Activated naive CD8-positive, alpha-beta T cell (primary cell): Measurements from ENCODE around the gene DUSP3.

Source experiments
- H3K27ac Mint-ChIP-seq: one replicate; pipeline ENCODE4 v1.8.0; 2021; ENCODE audit warnings: mixed read lengths
- H3K27me3 Mint-ChIP-seq: one replicate; pipeline ENCODE4 v1.8.0; 2021; ENCODE audit warnings: mixed read lengths
- H3K36me3 Mint-ChIP-seq: one replicate; pipeline ENCODE4 v1.8.0; 2021; ENCODE audit warnings: mixed read lengths
- H3K4me1 Mint-ChIP-seq: one replicate; pipeline ENCODE4 v1.8.0; 2021; ENCODE audit warnings: low read depth, mixed read lengths
- H3K4me3 Mint-ChIP-seq: one replicate; pipeline ENCODE4 v1.8.0; 2021; ENCODE audit warnings: mild to moderate bottlenecking, mixed read lengths
- H3K9me3 Mint-ChIP-seq: one replicate; pipeline ENCODE4 v1.8.0; 2021; ENCODE audit warnings: low read depth, mixed read lengths

DUSP3 gene

DNA sequence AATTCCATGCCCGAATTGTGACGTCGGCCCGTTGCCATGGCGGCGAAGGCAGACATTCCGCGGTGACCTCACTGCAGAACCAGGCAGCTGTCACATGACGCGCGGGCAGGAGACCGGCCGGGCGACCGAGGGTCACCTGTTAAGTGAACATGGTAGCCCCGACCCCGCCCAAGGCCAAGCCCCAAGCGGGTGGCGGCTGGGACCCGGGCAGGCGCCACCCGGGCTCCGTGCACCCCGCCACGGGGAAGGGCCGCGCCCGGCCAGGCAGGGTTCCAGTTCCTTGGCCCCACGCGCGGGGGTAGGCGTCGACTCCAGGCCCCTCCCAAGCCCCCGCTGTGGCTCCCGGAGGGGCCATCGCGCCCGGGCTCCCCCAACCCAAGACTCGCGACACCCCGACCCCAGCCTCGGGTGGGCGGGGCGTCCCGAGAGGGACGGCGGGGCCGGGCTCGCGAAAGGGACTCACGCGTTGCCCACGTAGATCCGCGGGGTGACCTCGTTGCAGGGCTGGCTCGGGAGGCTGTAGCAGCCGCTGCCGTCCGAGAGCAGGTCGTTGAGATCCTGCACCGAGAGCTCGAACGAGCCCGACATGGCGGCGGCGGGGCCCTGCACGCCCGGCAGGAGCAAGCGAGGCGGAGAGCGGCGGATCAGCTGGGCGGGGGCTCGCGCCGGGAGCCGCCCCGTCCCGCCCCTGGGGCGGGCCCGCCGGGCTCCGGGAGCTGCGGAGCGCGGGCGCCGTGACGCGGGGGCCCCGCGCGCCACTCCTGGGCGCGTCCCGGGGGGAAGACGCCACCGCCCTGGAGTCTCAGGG, at the start of gene DUSP3:
DUSP3 (minus strand) TSS at position 641 of the 808 bp plus-strand sequence; CDS start at position 588, 53 bp downstream.
- H3K27ac Mint-ChIP-seq: peak within 1 kb of the TSS; percentile 50
- peaks cover 17% of the 10 kb centered on the region for H3K27me3 Mint-ChIP-seq

DNA sequence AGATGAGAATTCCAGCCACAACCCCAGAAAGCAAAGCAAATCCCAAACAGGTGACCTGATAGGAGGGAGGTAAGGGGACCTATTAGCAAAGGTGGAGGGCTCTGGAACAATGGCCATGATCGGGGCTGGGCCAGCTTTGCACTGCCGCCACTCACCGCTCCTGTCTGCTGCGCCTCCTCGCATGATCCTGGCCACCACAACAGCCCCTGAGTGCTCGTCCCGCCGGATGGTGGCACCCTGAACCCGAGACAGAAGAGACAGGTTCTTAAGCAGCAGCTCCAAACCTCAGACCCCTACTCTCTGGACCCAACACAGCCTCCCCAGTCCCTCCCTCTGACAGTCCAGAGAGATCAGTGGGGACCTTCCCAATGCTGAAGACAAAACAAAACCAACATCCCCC, 48.8 kb upstream of the DUSP3 start:
- Mint-ChIP-seq H3K27me3 (no peaks in the 10 kb centered on the region), H3K36me3 (no peaks in the 10 kb centered on the region), H3K9me3 (no peaks in the 10 kb centered on the region), H3K27ac (no peak overlapping the region), H3K4me3 (no peak overlapping the region), H3K4me1 (peaks cover 8% of the 10 kb centered on the region)

More for the DNA sequence above, at the start of gene DUSP3:
- Mint-ChIP-seq H3K9me3 (no peaks in the 10 kb centered on the region), H3K4me1 (peaks cover 10% of the 10 kb centered on the region), H3K4me3 (peak within 1 kb of the TSS; percentile 85), H3K36me3 (peaks cover under 1% of the 10 kb centered on the region)

- H3K4me3 Mint-ChIP-seq: no peak overlapping the region
- H3K36me3 Mint-ChIP-seq: no peaks in the 10 kb centered on the region
- no peaks in the 10 kb centered on the region for H3K27me3 Mint-ChIP-seq
- no peak overlapping the region for H3K27ac Mint-ChIP-seq
- H3K4me1 Mint-ChIP-seq: peaks cover 2% of the 10 kb centered on the region
- no peaks in the 10 kb centered on the region for H3K9me3 Mint-ChIP-seq
Observed at GRCh38 chr17:43826206-43826605, 47.4 kb upstream of the DUSP3 start.

GRCh38 chr17:43825567-43825966, 46.8 kb upstream of the DUSP3 start:
- H3K27me3 Mint-ChIP-seq: no peaks in the 10 kb centered on the region
- no peaks in the 10 kb centered on the region for H3K9me3 Mint-ChIP-seq
- H3K4me1 Mint-ChIP-seq: no peaks in the 10 kb centered on the region
- no peak overlapping the region for H3K27ac Mint-ChIP-seq
- H3K4me3 Mint-ChIP-seq: no peak overlapping the region
- no peaks in the 10 kb centered on the region for H3K36me3 Mint-ChIP-seq

DNA sequence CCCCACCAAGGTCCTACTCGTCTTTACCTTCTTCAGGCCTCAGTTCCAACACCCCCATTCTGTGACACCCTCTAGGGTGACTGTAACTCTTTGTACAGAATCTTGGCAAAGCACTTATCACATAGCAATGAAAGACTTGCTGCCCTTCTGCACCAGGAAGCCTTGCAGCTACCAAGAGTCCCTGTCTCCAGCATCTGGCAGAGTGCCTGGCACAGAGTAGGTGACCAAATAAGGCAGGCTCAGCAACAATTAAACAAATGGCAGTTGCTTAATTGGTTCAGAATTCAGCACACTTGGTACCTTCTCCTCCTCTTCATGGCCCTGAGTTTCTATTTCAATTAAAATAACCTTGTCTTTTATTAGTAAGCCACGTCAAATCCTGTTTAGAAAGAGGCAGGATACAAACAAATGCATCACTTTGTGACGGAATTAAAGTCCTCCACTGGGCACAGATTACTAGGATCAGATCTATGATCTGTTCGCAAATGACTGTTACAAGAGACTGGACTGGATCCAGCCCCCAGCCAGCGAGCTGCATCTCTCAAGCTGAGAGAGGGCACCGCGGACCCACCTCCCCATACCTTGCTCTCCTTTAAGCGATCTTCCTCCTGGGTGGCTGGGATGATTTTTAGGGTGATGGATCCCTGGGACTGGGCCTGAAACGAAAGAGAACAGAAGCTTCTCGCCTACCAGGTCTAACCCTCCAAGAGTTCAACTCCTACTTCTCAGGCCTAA, 44.7 kb upstream of the DUSP3 start:
- no peaks in the 10 kb centered on the region for H3K4me1 Mint-ChIP-seq
- H3K27me3 Mint-ChIP-seq: no peaks in the 10 kb centered on the region
- no peaks in the 10 kb centered on the region for H3K9me3 Mint-ChIP-seq
- H3K27ac Mint-ChIP-seq: no peak overlapping the region
- H3K4me3 Mint-ChIP-seq: no peak overlapping the region
- no peaks in the 10 kb centered on the region for H3K36me3 Mint-ChIP-seq

- no peak overlapping the region for H3K27ac Mint-ChIP-seq
- H3K36me3 Mint-ChIP-seq: no peaks in the 10 kb centered on the region
- H3K4me3 Mint-ChIP-seq: no peak overlapping the region
- no peaks in the 10 kb centered on the region for H3K4me1 Mint-ChIP-seq
- H3K9me3 Mint-ChIP-seq: no peaks in the 10 kb centered on the region
- H3K27me3 Mint-ChIP-seq: no peaks in the 10 kb centered on the region
Observed at GRCh38 chr17:43822570-43823190, 43.9 kb upstream of the DUSP3 start.

DNA sequence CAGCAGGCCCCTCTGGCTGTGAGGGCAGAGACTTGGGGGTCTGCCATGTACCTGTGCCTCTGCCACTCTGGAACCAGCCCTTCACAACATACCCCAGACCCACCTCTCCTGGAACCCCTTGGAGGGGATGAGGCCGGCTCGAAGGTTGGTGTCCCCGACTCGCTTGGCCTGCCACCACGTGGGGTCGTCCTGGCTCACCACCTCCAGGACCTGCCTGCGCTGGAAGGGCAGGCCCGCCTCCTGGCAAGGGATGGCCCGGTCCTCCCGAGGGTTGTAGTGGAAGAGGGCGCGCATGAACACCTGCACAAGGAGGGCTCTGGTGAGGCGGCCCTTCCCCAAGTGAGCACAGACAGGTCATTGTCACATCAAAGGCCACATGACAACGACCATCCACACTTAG, 42.0 kb upstream of the DUSP3 start:
- no peaks in the 10 kb centered on the region for H3K27me3 Mint-ChIP-seq
- no peak overlapping the region for H3K27ac Mint-ChIP-seq
- no peaks in the 10 kb centered on the region for H3K36me3 Mint-ChIP-seq
- no peak overlapping the region for H3K4me3 Mint-ChIP-seq
- H3K9me3 Mint-ChIP-seq: no peaks in the 10 kb centered on the region
- H3K4me1 Mint-ChIP-seq: no peaks in the 10 kb centered on the region

DNA sequence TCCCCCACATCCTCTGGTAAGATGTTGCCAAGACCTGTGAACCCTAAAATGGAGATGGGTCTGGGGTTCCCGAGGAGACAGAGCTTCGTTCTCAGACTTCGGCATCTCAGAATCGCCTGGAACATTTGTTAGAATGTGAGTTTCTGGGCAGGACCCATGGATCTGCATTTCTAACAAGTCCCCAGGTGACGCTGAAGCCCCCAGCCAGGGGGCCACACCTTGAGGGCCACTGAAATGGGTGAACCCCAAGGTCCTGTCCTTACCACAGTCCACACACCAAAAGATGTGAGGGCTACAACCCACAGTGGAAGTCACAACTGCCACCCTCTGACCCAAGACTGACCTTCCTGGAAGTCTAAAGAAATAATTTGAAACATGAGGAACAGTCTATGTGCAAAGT, 40.2 kb upstream of the DUSP3 start:
- Mint-ChIP-seq H3K36me3 (no peaks in the 10 kb centered on the region), H3K27ac (no peak overlapping the region), H3K4me3 (no peak overlapping the region), H3K4me1 (no peaks in the 10 kb centered on the region), H3K27me3 (no peaks in the 10 kb centered on the region), H3K9me3 (no peaks in the 10 kb centered on the region)

- Mint-ChIP-seq H3K4me3 (no peak overlapping the region), H3K27me3 (no peaks in the 10 kb centered on the region), H3K9me3 (no peaks in the 10 kb centered on the region), H3K4me1 (no peaks in the 10 kb centered on the region), H3K36me3 (no peaks in the 10 kb centered on the region), H3K27ac (no peak overlapping the region)
Observed at GRCh38 chr17:43817826-43818225, 39.0 kb upstream of the DUSP3 start.

GRCh38 chr17:43816336-43817320, 37.9 kb upstream of the DUSP3 start:
- H3K27ac Mint-ChIP-seq: no peak overlapping the region
- no peaks in the 10 kb centered on the region for H3K9me3 Mint-ChIP-seq
- H3K4me1 Mint-ChIP-seq: no peaks in the 10 kb centered on the region
- no peaks in the 10 kb centered on the region for H3K27me3 Mint-ChIP-seq
- no peak overlapping the region for H3K4me3 Mint-ChIP-seq
- H3K36me3 Mint-ChIP-seq: no peaks in the 10 kb centered on the region

- Mint-ChIP-seq H3K9me3 (no peaks in the 10 kb centered on the region), H3K4me3 (no peak overlapping the region), H3K4me1 (no peaks in the 10 kb centered on the region), H3K36me3 (no peaks in the 10 kb centered on the region), H3K27ac (no peak overlapping the region), H3K27me3 (no peaks in the 10 kb centered on the region)
Observed at GRCh38 chr17:43814714-43815113, 35.9 kb upstream of the DUSP3 start.

GRCh38 chr17:43814026-43814425, 35.2 kb upstream of the DUSP3 start:
- Mint-ChIP-seq H3K9me3 (no peaks in the 10 kb centered on the region), H3K27ac (no peak overlapping the region), H3K36me3 (no peaks in the 10 kb centered on the region), H3K27me3 (no peaks in the 10 kb centered on the region), H3K4me1 (no peaks in the 10 kb centered on the region), H3K4me3 (no peak overlapping the region)

- H3K27me3 Mint-ChIP-seq: peaks cover 1% of the 10 kb centered on the region
- H3K9me3 Mint-ChIP-seq: no peaks in the 10 kb centered on the region
- no peaks in the 10 kb centered on the region for H3K36me3 Mint-ChIP-seq
- H3K4me1 Mint-ChIP-seq: no peaks in the 10 kb centered on the region
- H3K4me3 Mint-ChIP-seq: no peak overlapping the region
- H3K27ac Mint-ChIP-seq: no peak overlapping the region
Observed at GRCh38 chr17:43813386-43813785, 34.6 kb upstream of the DUSP3 start.
